Gastroesophageal sphincter (tissue), 4 donors: ENCODE data around the gene TTC33. TPM values are rescaled to one million over a fixed set of nuclear protein-coding genes. Genes with fewer than 3 reads are reported as not detected.

Experiments
- ATAC-seq: fragments of 150-250 bp; one replicate; pipeline ENCODE4 v1.9.1; 2016; ENCODE audit warnings: mild to moderate bottlenecking, moderate library complexity
- H3K27ac ChIP-seq, 4 donors: fragments of 200-600 bp; sonication (generic) in 3 of 4; 1 replicate in 3 of 4; 2 replicates in 1 of 4; pipeline ENCODE4 v1.5.1; 2016 to 2019
- H3K27me3 ChIP-seq: fragments of 200-600 bp; sonication (generic); one replicate; pipeline ENCODE4 v1.5.1; 2019
- H3K36me3 ChIP-seq, 2 donors: fragments of 200-600 bp; sonication (generic); one replicate each; pipeline ENCODE4 v1.5.1; 2019; ENCODE audit warnings: control low read depth in 1 of 2
- H3K4me1 ChIP-seq, 3 donors: fragments of 200-600 bp; sonication (generic); 1 replicate in 2 of 3; 2 replicates in 1 of 3; pipeline ENCODE4 v1.5.1; 2016 to 2019; ENCODE audit warnings: control low read depth in 2 of 3
- H3K4me3 ChIP-seq, 2 donors: fragments of 200-600 bp; sonication (generic); one replicate each; pipeline ENCODE4 v1.5.1; 2019; ENCODE audit warnings: mild to moderate bottlenecking in 1 of 2, moderate library complexity in 1 of 2
- H3K9me3 ChIP-seq, 3 donors: fragments of 200-600 bp; sonication (generic); one replicate each; pipeline ENCODE4 v1.5.1; 2017 to 2019; ENCODE audit warnings: control low read depth in 2 of 3
- EP300 ChIP-seq: sonication (generic); formaldehyde crosslinking; IDR thresholded peaks from one replicate; pipeline ENCODE4 v1.6.1; 2017; ENCODE audit warnings: antibody characterized with exemption, mild to moderate bottlenecking
- POLR2A ChIP-seq, 2 donors: fragments of 450-650 bp; IDR thresholded peaks; one replicate each; pipeline ENCODE4 v1.6.1; 2017; ENCODE audit warnings: antibody characterized with exemption in 2 of 2, mild to moderate bottlenecking in 2 of 2, moderate library complexity in 1 of 2
- POLR2AphosphoS5 ChIP-seq: sonication (generic); formaldehyde crosslinking; IDR thresholded peaks from one replicate; pipeline ENCODE4 v1.6.1; 2017; ENCODE audit warnings: antibody characterized with exemption
- WGBS, 2 donors: methylation state at CpG; one replicate each; pipeline ENCODE4 v1.1.5; 2018; ENCODE audit warnings: low coverage in 1 of 2; 5-methylcytosine and 5-hydroxymethylcytosine counted together
- total RNA-seq, 4 donors: library from RNA; depleted of rRNA; stranded (reverse); fragments of >200 nt; gene quantifications; one replicate each; pipeline ENCODE4 v1.1.0, GENCODE V29; 2016
- TF ChIP-seq, protein P1 (sequence below), 4 experiments: fragments of 200-600 bp in 2 of 4; fragments of 450-650 bp in 2 of 4; sonication (generic) in 1 of 4; IDR thresholded peaks; one replicate each; pipeline ENCODE4 v1.5.1; 2017 to 2019; ENCODE audit warnings: antibody characterized with exemption in 4 of 4, mild to moderate bottlenecking in 2 of 4, moderate library complexity in 2 of 4

TTC33 gene
- total RNA-seq, 4 donors from 2014 or later = 23.2 to 27.7 (median 25.8) TPM

GRCh38 chr5:40683305-40683704, 72.5 kb downstream of the TTC33 start:
- Histone ChIP-seq H3K36me3 (no peaks in the 10 kb centered on the region), H3K27ac (peak overlapping the region in 3 of 4 donors; percentile 11 to 91 (median 88)), H3K4me1 (peaks cover 2 to 94% (median 6%) of the 10 kb centered on the region in 3 donors), H3K4me3 (peak overlapping the region; percentile 16 to 68), H3K27me3 (peaks cover 17% of the 10 kb centered on the region), H3K9me3 (no peaks in the 10 kb centered on the region)
- WGBS, 2 donors = 55% methylated on average over 1 of the region's 1 CpG; no CpG with 5 or more reads in 1 of the 2 donors
- no peak for ATAC-seq
- TF ChIP-seq, protein P1, sequence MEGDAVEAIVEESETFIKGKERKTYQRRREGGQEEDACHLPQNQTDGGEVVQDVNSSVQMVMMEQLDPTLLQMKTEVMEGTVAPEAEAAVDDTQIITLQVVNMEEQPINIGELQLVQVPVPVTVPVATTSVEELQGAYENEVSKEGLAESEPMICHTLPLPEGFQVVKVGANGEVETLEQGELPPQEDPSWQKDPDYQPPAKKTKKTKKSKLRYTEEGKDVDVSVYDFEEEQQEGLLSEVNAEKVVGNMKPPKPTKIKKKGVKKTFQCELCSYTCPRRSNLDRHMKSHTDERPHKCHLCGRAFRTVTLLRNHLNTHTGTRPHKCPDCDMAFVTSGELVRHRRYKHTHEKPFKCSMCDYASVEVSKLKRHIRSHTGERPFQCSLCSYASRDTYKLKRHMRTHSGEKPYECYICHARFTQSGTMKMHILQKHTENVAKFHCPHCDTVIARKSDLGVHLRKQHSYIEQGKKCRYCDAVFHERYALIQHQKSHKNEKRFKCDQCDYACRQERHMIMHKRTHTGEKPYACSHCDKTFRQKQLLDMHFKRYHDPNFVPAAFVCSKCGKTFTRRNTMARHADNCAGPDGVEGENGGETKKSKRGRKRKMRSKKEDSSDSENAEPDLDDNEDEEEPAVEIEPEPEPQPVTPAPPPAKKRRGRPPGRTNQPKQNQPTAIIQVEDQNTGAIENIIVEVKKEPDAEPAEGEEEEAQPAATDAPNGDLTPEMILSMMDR (IDR thresholded peaks at IDR 0.05) = no peak
- TF ChIP-seq POLR2A (IDR thresholded peaks at IDR 0.05) = no peak
- no peak for TF ChIP-seq EP300
- TF ChIP-seq POLR2AphosphoS5 = no peak

- peaks cover 0 to 94% (median 4%) of the 10 kb centered on the region in 3 donors for H3K4me1 ChIP-seq
- no peaks in the 10 kb centered on the region for H3K9me3 ChIP-seq
- peaks cover 17% of the 10 kb centered on the region for H3K27me3 ChIP-seq
- TF ChIP-seq POLR2A (IDR thresholded peaks at IDR 0.05) = no peak
- no peak for TF ChIP-seq EP300
- TF ChIP-seq, protein P1 (IDR thresholded peaks at IDR 0.05) = no peak
- TF ChIP-seq POLR2AphosphoS5 = peak; percentile 70
- 61 to 63% methylated on average over 12 to 14 of the region's 16 CpGs for WGBS, 2 donors
- no peak for ATAC-seq
- no peaks in the 10 kb centered on the region for H3K36me3 ChIP-seq
- peak overlapping the region; percentile 24 to 93 (median 90) for H3K27ac ChIP-seq
- peak overlapping the region; percentile 68 to 78 for H3K4me3 ChIP-seq
Observed at GRCh38 chr5:40682154-40683017, 73.4 kb downstream of the TTC33 start.

DNA sequence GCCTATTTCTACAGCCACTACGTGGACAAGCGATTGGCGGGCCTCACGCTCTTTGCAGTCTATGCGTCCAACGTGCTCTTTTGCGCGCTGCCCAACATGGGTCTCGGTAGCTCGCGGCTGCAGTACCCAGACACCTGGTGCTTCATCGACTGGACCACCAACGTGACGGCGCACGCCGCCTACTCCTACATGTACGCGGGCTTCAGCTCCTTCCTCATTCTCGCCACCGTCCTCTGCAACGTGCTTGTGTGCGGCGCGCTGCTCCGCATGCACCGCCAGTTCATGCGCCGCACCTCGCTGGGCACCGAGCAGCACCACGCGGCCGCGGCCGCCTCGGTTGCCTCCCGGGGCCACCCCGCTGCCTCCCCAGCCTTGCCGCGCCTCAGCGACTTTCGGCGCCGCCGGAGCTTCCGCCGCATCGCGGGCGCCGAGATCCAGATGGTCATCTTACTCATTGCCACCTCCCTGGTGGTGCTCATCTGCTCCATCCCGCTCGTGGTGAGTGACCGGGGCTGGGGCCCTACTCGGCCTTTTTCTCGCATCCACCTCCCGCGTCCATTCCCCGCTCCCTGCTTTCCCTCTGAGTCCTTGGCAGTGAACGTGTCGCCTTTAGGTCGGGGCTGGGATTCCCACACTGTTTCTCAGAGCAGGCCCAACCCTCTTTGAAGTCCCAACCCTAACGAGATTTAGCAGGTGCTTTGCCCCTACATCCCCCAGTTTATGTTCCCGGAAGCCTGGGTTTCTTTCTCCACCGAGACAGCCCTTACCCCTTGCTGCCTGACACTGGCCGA, 74.2 kb downstream of the TTC33 start:
- ATAC-seq = no peak
- H3K9me3 ChIP-seq = no peaks in the 10 kb centered on the region
- TF ChIP-seq POLR2A (IDR thresholded peaks at IDR 0.05) (no peak), EP300 (no peak), POLR2AphosphoS5 (no peak)
- TF ChIP-seq, protein P1 (IDR thresholded peaks at IDR 0.05) = no peak
- H3K27me3 ChIP-seq = peaks cover 17% of the 10 kb centered on the region
- H3K27ac ChIP-seq = peak overlapping the region; percentile 24 to 93 (median 90)
- no peaks in the 10 kb centered on the region for H3K36me3 ChIP-seq
- H3K4me3 ChIP-seq = peak overlapping the region; percentile 68 to 78
- WGBS, 2 donors = 0 to 28% methylated on average over 1 to 17 of the region's 67 CpGs
- H3K4me1 ChIP-seq = peaks cover 0 to 95% (median 8%) of the 10 kb centered on the region in 3 donors

DNA sequence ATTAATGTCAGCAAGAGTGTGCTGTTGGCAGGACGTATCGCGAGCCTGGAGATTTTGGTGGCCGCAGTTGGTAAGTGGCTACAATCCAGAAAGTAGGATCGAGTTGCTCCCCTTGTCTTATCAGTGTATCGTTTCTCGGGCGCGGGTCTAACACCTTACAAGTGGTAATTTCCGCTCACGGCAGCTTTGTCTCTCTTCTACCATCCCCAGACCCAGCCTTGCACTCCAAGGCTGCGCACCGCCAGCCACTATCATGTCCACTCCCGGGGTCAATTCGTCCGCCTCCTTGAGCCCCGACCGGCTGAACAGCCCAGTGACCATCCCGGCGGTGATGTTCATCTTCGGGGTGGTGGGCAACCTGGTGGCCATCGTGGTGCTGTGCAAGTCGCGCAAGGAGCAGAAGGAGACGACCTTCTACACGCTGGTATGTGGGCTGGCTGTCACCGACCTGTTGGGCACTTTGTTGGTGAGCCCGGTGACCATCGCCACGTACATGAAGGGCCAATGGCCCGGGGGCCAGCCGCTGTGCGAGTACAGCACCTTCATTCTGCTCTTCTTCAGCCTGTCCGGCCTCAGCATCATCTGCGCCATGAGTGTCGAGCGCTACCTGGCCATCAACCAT, 74.9 kb downstream of the TTC33 start:
- H3K4me3 ChIP-seq = peak overlapping the region; percentile 68 to 78
- 15 to 28% methylated on average over 13 to 37 of the region's 37 CpGs for WGBS, 2 donors
- no peaks in the 10 kb centered on the region for H3K9me3 ChIP-seq
- peaks cover 17% of the 10 kb centered on the region for H3K27me3 ChIP-seq
- peaks cover 0 to 95% (median 9%) of the 10 kb centered on the region in 3 donors for H3K4me1 ChIP-seq
- TF ChIP-seq POLR2AphosphoS5 = no peak
- TF ChIP-seq, protein P1 (IDR thresholded peaks at IDR 0.05) = no peak
- no peak for TF ChIP-seq EP300
- no peak for TF ChIP-seq POLR2A (IDR thresholded peaks at IDR 0.05)
- peak overlapping the region in 3 of 4 donors; percentile 88 to 93 (median 91) for H3K27ac ChIP-seq
- no peaks in the 10 kb centered on the region for H3K36me3 ChIP-seq
- ATAC-seq = no peak
